HG03025 (cell line): ENCODE results near the gene CMBL.

Source experiments
- ATAC-seq: cut with Tn5 transposase; IDR thresholded peaks from one replicate; pipeline ENCODE4 v1.9.1; 2021; ENCODE audit warnings: mild to moderate bottlenecking, moderate library complexity; ENCODE audit not compliant: unreplicated experiment, low FRiP score

The CMBL gene

GRCh38 chr5:10228288-10228687 lies 79.4 kb downstream of the CMBL start:
- ATAC-seq: no peak
